HEK293 (cell line): ENCODE results near the gene PPP6R3.

Experiments
- CTCF ChIA-PET: fragments of 350-600 bp; formaldehyde crosslinking; extraction: SDS; loops from one replicate; lab custom pipeline; 2021; ENCODE audit warnings: antibody characterized with exemption; lab: Yijun Ruan, JAX
- POLR2A ChIA-PET: fragments of 300-600 bp; formaldehyde crosslinking; extraction: SDS; loops from one replicate; lab custom pipeline; 2020; ENCODE audit warnings: antibody characterized with exemption, inconsistent platforms; lab: Yijun Ruan, JAX
- H3K27ac ChIP-seq: fragments of 200-500 bp; sonication (Bioruptor generic); 2 replicates; pipeline ENCODE4 v1.5.1; 2014; ENCODE audit warnings: low read depth, low read length, control low read depth, inconsistent platforms; ENCODE audit errors: extremely low read depth
- H3K36me3 ChIP-seq, 2 experiments: fragments of 200-500 bp in 1 of 2; sonication (Bioruptor generic) in 1 of 2; 1 replicate in 1 of 2; 2 replicates in 1 of 2; pipeline ENCODE4 v1.5.1; 2014 to 2017; ENCODE audit warnings: inconsistent platforms in 2 of 2, low read length in 2 of 2; ENCODE audit not compliant: control insufficient read depth in 2 of 2, insufficient read depth in 1 of 2
- H3K4me1 ChIP-seq: fragments of 200-500 bp; sonication (Bioruptor generic); 2 replicates; pipeline ENCODE4 v1.5.1; 2014; ENCODE audit warnings: mild to moderate bottlenecking, low read length, inconsistent platforms; ENCODE audit not compliant: control insufficient read depth, insufficient read depth
- H3K4me3 ChIP-seq: 2 replicates; pipeline ENCODE4 v1.5.1; 2011; ENCODE audit warnings: low read depth, mild to moderate bottlenecking, control low read depth, low read length, moderate library complexity
- H3K9me3 ChIP-seq: fragments of 200-500 bp; sonication (Bioruptor generic); 2 replicates; pipeline ENCODE4 v1.5.1; 2014; ENCODE audit warnings: low read depth, low read length, inconsistent platforms; ENCODE audit not compliant: control insufficient read depth, insufficient read depth
- GFI1B ChIP-seq: fragments of 450-650 bp; formaldehyde crosslinking; IDR thresholded peaks from 2 replicates; pipeline ENCODE4 v1.5.1; 2016; ENCODE audit warnings: missing biosample characterization, missing genetic modification characterization
- HOXD13 ChIP-seq: sonication (generic); formaldehyde crosslinking; IDR thresholded peaks from 2 replicates; pipeline ENCODE4 v1.8.0; 2022; ENCODE audit warnings: missing genetic modification reagents, borderline replicate concordance
- KLF7 ChIP-seq: fragments of 450-650 bp; formaldehyde crosslinking; IDR thresholded peaks from 2 replicates; pipeline ENCODE4 v1.5.1; 2016; ENCODE audit warnings: missing biosample characterization, missing genetic modification characterization, borderline replicate concordance
- MYNN ChIP-seq: fragments of 450-650 bp; formaldehyde crosslinking; IDR thresholded peaks from 2 replicates; pipeline ENCODE4 v1.5.1; 2016; ENCODE audit warnings: missing biosample characterization, missing genetic modification characterization, borderline replicate concordance
- PRDM1 ChIP-seq: fragments of 450-650 bp; formaldehyde crosslinking; IDR thresholded peaks from 2 replicates; pipeline ENCODE4; 2016; ENCODE audit warnings: missing biosample characterization, missing genetic modification characterization
- RBAK ChIP-seq: fragments of 450-650 bp; formaldehyde crosslinking; IDR thresholded peaks from 2 replicates; pipeline ENCODE4 v1.5.1; 2016; ENCODE audit warnings: missing biosample characterization, missing genetic modification characterization
- SCRT1 ChIP-seq: fragments of 450-650 bp; formaldehyde crosslinking; IDR thresholded peaks from 2 replicates; pipeline ENCODE4 v1.5.1; 2016; ENCODE audit warnings: missing biosample characterization, missing genetic modification characterization, borderline replicate concordance
- SETDB1 ChIP-seq: IDR thresholded peaks from one replicate; pipeline ENCODE4 v1.6.1; 2017; ENCODE audit warnings: mild to moderate bottlenecking, low read length, moderate library complexity, mixed read lengths; ENCODE audit not compliant: insufficient read length
- TCF7L2 ChIP-seq: IDR thresholded peaks from 2 replicates; pipeline ENCODE4 v1.6.1; 2011; ENCODE audit warnings: low read depth, mild to moderate bottlenecking, inconsistent platforms, low read length, moderate library complexity, borderline replicate concordance
- ZNF133 ChIP-seq: fragments of 450-650 bp; formaldehyde crosslinking; IDR thresholded peaks from 2 replicates; pipeline ENCODE4 v1.5.1; 2016; ENCODE audit warnings: missing biosample characterization, missing genetic modification characterization
- ZNF302 ChIP-seq: fragments of 450-650 bp; formaldehyde crosslinking; IDR thresholded peaks from 2 replicates; pipeline ENCODE4 v1.5.1; 2016; ENCODE audit warnings: missing biosample characterization, missing genetic modification characterization, low read depth
- ZNF324 ChIP-seq: fragments of 450-650 bp; formaldehyde crosslinking; IDR thresholded peaks from 2 replicates; pipeline ENCODE4 v1.5.1; 2016; ENCODE audit warnings: missing biosample characterization, missing genetic modification characterization
- ZNF558 ChIP-seq: fragments of 450-650 bp; formaldehyde crosslinking; IDR thresholded peaks from 2 replicates; pipeline ENCODE4 v1.5.1; 2016; ENCODE audit warnings: missing biosample characterization, missing genetic modification characterization
- ZNF768 ChIP-seq: fragments of 450-650 bp; formaldehyde crosslinking; IDR thresholded peaks from 2 replicates; pipeline ENCODE4 v1.5.1; 2018; ENCODE audit warnings: missing biosample characterization, mild to moderate bottlenecking, missing genetic modification characterization
- ZNF837 ChIP-seq: fragments of 450-650 bp; formaldehyde crosslinking; IDR thresholded peaks from 2 replicates; pipeline ENCODE4 v1.5.1; 2016; ENCODE audit warnings: missing biosample characterization, missing genetic modification characterization
- TF ChIP-seq, protein P1 (sequence below): fragments of 450-650 bp; formaldehyde crosslinking; IDR thresholded peaks from 2 replicates; pipeline ENCODE4 v1.5.1; 2016; ENCODE audit warnings: missing biosample characterization, missing genetic modification characterization
- TF ChIP-seq, protein P2 (sequence below): fragments of 450-650 bp; formaldehyde crosslinking; conservative IDR thresholded peaks from 2 replicates; pipeline ENCODE4 v1.5.1; 2016; ENCODE audit warnings: low read depth, missing biosample characterization, missing genetic modification characterization
- TF ChIP-seq, protein P3 (sequence below): fragments of 450-650 bp; formaldehyde crosslinking; IDR thresholded peaks from 2 replicates; pipeline ENCODE4 v1.5.1; 2016; ENCODE audit warnings: missing biosample characterization, missing genetic modification characterization
- TF ChIP-seq, protein P4 (sequence below): fragments of 450-650 bp; formaldehyde crosslinking; IDR thresholded peaks from 2 replicates; pipeline ENCODE4 v1.5.1; 2016; ENCODE audit warnings: missing biosample characterization, missing genetic modification characterization
- TF ChIP-seq, protein P5 (sequence below): fragments of 450-650 bp; formaldehyde crosslinking; IDR thresholded peaks from 2 replicates; pipeline ENCODE4 v1.5.1; 2016; ENCODE audit warnings: missing biosample characterization, missing genetic modification characterization

The PPP6R3 gene

DNA sequence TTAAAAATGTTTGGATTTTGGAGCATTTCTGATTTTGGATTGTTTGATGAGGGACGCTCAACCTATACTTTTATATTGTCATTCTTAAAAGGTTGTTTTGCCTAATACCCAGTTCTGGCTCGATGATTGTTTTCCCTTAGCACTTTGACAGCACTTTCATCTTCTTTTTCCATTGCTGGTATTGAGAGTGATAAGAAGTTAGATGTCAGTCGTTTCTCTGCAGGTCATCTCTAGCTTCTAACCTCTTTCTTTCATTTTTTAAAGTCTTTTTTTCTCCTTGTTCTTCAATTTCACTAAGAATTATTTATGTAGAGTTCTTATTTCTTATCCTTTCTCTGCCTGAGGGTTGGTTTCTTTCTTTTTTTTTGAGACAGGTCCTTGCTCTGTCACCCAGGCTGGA, 18.8 kb downstream of the PPP6R3 start:
- TF ChIP-seq GFI1B (tag by site-specific recombination) (no peak), SETDB1 (peak; percentile 61), HOXD13 (CRISPR knock-in tag) (no peak), ZNF324 (tag by site-specific recombination) (no peak), PRDM1 (tag by site-specific recombination) (0 out of 2 replicates have a peak, but pooled peaks have one; percentile 26), RBAK (tag by site-specific recombination) (no peak), TCF7L2 (no peak), ZNF558 (tag by site-specific recombination) (no peak), ZNF133 (tag by site-specific recombination) (no peak), ZNF768 (no peak), SCRT1 (tag by site-specific recombination) (no peak), ZNF302 (tag by site-specific recombination) (no peak)
- TF ChIP-seq, protein P1, sequence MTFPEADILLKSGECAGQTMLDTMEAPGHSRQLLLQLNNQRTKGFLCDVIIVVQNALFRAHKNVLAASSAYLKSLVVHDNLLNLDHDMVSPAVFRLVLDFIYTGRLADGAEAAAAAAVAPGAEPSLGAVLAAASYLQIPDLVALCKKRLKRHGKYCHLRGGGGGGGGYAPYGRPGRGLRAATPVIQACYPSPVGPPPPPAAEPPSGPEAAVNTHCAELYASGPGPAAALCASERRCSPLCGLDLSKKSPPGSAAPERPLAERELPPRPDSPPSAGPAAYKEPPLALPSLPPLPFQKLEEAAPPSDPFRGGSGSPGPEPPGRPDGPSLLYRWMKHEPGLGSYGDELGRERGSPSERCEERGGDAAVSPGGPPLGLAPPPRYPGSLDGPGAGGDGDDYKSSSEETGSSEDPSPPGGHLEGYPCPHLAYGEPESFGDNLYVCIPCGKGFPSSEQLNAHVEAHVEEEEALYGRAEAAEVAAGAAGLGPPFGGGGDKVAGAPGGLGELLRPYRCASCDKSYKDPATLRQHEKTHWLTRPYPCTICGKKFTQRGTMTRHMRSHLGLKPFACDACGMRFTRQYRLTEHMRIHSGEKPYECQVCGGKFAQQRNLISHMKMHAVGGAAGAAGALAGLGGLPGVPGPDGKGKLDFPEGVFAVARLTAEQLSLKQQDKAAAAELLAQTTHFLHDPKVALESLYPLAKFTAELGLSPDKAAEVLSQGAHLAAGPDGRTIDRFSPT (tag by site-specific recombination): no peak
- TF ChIP-seq, protein P2, sequence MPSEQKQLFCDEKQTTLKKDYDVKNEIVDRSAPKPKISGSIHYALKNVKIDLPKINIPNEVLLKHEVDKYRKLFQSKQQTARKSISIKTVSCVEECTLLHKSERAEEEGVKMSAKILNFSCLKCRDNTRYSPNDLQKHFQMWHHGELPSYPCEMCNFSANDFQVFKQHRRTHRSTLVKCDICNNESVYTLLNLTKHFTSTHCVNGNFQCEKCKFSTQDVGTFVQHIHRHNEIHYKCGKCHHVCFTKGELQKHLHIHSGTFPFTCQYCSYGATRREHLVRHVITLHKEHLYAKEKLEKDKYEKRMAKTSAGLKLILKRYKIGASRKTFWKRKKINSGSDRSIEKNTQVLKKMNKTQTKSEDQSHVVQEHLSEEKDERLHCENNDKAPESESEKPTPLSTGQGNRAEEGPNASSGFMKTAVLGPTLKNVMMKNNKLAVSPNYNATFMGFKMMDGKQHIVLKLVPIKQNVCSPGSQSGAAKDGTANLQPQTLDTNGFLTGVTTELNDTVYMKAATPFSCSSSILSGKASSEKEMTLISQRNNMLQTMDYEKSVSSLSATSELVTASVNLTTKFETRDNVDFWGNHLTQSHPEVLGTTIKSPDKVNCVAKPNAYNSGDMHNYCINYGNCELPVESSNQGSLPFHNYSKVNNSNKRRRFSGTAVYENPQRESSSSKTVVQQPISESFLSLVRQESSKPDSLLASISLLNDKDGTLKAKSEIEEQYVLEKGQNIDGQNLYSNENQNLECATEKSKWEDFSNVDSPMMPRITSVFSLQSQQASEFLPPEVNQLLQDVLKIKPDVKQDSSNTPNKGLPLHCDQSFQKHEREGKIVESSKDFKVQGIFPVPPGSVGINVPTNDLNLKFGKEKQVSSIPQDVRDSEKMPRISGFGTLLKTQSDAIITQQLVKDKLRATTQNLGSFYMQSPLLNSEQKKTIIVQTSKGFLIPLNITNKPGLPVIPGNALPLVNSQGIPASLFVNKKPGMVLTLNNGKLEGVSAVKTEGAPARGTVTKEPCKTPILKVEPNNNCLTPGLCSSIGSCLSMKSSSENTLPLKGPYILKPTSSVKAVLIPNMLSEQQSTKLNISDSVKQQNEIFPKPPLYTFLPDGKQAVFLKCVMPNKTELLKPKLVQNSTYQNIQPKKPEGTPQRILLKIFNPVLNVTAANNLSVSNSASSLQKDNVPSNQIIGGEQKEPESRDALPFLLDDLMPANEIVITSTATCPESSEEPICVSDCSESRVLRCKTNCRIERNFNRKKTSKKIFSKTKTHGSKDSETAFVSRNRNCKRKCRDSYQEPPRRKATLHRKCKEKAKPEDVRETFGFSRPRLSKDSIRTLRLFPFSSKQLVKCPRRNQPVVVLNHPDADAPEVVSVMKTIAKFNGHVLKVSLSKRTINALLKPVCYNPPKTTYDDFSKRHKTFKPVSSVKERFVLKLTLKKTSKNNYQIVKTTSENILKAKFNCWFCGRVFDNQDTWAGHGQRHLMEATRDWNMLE (tag by site-specific recombination): no peak

DNA sequence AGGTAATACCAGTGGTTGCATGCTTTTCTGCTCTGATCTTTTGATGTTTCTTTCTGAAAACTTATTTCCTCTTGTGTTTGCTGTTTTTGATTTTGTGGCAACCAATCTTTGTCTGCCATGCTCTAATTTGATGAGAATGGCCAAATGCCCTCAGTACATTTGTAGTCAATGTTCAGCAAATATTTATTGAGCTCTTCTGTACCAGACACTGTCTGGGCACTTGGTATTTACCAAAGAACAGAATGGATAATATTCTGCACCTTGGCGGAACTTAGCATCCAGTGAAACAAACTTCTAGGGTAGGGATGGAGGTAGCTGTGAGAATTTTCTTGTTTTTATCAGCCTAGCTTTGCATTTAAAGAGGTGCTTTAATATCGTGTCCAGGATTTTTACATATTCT, 19.6 kb downstream of the PPP6R3 start:
- H3K4me1 ChIP-seq: no peaks in the 10 kb centered on the region
- no peaks in the 10 kb centered on the region for H3K9me3 ChIP-seq
- ChIA-PET POLR2A (interaction anchor here (0.6 kb wide), 1 partner anchor 132 kb away, joined by 3 read pairs; no protein-coding TSS in a partner anchor), CTCF (interaction anchor here (0.7 kb wide), 1 partner anchor 39 kb away, joined by 3 read pairs; no protein-coding TSS in a partner anchor)
- peaks cover 4 to 10% of the 10 kb centered on the region in 2 experiments; a peak in 2 of 3 replicates for H3K36me3 ChIP-seq
- H3K4me3 ChIP-seq: no peak overlapping the region
- no peak overlapping the region for H3K27ac ChIP-seq
- TF ChIP-seq, protein P3, sequence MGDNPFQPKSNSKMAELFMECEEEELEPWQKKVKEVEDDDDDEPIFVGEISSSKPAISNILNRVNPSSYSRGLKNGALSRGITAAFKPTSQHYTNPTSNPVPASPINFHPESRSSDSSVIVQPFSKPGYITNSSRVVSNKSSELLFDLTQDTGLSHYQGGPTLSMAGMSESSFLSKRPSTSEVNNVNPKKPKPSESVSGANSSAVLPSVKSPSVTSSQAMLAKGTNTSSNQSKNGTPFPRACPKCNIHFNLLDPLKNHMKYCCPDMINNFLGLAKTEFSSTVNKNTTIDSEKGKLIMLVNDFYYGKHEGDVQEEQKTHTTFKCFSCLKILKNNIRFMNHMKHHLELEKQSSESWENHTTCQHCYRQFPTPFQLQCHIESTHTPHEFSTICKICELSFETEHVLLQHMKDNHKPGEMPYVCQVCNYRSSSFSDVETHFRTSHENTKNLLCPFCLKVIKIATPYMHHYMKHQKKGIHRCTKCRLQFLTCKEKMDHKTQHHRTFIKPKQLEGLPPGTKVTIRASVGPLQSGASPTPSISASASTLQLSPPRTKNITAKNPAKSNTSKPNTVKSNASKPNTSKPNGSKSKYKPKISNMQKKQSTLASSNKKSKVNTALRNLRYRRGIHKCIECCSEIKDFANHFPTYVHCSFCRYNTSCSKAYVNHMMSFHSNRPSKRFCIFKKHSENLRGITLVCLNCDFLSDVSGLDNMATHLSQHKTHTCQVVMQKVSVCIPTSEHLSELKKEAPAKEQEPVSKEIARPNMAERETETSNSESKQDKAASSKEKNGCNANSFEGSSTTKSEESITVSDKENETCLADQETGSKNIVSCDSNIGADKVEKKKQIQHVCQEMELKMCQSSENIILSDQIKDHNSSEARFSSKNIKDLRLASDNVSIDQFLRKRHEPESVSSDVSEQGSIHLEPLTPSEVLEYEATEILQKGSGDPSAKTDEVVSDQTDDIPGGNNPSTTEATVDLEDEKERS (tag by site-specific recombination): no peak
- TF ChIP-seq SETDB1 (no peak), MYNN (tag by site-specific recombination) (no peak), KLF7 (no peak), ZNF837 (tag by site-specific recombination) (no peak)
- TF ChIP-seq, protein P4, sequence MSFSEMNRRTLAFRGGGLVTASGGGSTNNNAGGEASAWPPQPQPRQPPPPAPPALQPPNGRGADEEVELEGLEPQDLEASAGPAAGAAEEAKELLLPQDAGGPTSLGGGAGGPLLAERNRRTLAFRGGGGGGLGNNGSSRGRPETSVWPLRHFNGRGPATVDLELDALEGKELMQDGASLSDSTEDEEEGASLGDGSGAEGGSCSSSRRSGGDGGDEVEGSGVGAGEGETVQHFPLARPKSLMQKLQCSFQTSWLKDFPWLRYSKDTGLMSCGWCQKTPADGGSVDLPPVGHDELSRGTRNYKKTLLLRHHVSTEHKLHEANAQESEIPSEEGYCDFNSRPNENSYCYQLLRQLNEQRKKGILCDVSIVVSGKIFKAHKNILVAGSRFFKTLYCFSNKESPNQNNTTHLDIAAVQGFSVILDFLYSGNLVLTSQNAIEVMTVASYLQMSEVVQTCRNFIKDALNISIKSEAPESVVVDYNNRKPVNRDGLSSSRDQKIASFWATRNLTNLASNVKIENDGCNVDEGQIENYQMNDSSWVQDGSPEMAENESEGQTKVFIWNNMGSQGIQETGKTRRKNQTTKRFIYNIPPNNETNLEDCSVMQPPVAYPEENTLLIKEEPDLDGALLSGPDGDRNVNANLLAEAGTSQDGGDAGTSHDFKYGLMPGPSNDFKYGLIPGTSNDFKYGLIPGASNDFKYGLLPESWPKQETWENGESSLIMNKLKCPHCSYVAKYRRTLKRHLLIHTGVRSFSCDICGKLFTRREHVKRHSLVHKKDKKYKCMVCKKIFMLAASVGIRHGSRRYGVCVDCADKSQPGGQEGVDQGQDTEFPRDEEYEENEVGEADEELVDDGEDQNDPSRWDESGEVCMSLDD (tag by site-specific recombination): no peak
- TF ChIP-seq, protein P5, sequence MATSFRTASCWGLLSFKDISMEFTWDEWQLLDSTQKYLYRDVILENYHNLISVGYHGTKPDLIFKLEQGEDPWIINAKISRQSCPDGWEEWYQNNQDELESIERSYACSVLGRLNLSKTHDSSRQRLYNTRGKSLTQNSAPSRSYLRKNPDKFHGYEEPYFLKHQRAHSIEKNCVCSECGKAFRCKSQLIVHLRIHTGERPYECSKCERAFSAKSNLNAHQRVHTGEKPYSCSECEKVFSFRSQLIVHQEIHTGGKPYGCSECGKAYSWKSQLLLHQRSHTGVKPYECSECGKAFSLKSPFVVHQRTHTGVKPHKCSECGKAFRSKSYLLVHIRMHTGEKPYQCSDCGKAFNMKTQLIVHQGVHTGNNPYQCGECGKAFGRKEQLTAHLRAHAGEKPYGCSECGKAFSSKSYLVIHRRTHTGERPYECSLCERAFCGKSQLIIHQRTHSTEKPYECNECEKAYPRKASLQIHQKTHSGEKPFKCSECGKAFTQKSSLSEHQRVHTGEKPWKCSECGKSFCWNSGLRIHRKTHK: no peak

More for the DNA sequence above, 18.8 kb downstream of the PPP6R3 start:
- Histone ChIP-seq H3K4me1 (no peaks in the 10 kb centered on the region), H3K36me3 (peaks cover 4 to 10% of the 10 kb centered on the region in 2 experiments; a peak in 2 of 3 replicates), H3K4me3 (no peak overlapping the region), H3K27ac (no peak overlapping the region), H3K9me3 (no peaks in the 10 kb centered on the region)
- POLR2A ChIA-PET: no interaction called here
- CTCF ChIA-PET: no interaction called here
